ENCODE measurements around the gene RCBTB2.
A peak's percentile ranks its signal among the peaks of the same experiment; 100 is the strongest.
"Not testable (repeated sequence)": the region's sequence is repeated elsewhere in the genome, so short reads cannot be mapped to it uniquely, and the experiment has no call there.

Gene RCBTB2

DNA sequence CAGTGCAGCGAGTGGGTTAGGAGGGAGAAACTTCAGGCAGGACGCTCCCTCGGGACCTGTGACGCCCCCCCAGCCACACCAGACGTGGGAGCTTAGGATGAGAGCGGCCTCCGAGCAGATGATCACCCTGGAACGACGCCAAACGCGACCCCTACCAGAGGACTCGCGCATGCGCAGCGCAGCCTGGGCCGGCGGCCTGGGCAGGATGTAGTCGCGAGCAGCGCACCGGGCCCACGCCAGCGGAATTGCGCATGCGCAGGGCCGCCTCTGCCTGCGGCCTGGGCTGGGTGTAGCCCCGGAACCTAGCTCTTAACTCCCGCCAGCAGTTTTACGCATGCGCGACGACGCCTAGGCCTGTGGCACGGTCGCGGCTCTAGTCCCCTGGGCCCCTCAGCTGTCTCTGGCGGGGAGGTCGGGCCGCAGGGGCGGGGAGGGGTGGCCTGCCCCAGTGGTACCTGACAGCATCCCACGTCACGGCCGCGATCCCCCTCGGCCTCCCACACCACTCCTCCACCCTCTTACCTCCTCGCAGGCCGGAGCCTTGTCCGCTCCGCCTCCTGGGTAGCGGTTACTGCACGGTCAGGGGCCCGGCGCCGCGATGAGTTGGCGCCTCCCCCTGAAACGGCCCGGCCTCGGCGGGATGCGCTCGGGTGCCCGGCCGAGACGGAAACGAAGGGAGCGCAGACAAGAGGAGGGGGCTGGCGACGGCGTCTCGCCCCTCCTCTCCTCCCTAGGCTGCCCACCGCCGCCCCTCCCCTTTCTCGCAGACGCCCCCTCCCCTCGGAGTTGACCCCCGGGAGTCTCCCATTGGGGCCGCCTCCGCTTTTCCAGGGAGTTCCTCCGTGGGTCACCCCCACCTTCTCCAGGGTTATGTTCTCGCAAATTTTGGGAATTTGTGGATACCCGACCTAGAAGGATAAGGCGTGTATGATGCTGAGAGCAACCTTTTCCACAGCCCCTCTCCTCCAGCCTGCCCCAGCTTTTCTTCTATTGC, at the start of gene RCBTB2:
Gene RCBTB2, minus strand, starts transcription at position 575 of the 994 bp plus-strand sequence. CDS start 11,141 bp downstream, outside the sequence.
- peak; percentile 65 for DNase-seq

DNA sequence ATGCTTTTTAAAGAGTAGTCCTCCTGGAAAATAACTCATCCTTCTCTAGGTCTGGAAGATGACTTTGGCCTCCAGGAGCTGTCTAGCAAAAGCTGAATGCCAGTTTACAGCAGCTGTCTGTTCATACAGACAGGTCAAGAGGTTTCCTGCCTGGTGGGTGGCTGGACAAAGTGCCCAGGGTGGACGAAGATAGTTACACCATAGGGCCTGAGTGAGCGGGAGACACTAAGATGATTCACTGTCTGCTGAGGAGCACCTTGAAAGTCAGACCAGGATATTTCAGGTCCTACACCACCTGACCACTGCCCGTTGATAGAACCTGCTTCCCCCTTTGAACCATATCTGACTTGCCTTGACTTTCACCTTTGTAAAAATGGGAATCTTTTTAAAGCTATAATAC, 49.2 kb upstream of the RCBTB2 start:
- DNase-seq: no peak

GRCh38 chr13:48580896-48581295, 48.0 kb upstream of the RCBTB2 start:
- no peak for DNase-seq

DNA sequence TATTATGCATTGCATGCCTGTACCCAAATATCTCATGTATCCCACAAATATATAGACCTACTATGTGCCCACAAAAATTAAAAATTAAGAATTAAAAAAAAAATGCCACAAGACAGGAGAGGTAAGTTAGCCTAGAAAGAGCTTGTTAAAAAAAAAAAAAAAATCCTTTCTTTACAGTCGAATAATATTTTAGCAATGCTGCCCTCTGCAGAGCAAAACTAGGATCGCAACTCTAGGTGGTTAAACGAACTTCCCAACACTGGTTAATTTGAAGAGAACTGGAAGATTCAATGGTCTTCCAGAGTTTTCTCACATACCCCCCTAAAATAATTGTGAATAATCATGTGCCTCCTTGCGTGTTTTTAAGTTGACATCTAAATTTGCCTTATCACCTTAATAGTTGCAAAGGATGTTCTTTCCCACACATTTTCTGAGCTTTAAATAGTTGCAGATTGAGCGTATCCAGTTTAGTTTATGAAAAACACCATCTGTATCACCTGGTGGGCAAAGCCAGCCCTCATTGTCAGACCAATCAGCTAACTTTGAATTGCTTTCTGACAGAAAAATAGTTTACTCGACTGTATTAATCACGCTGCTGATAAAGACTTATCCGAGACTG, 47.4 kb upstream of the RCBTB2 start:
- peak; percentile 24 for DNase-seq

- DNase-seq: not testable (repeated sequence)
These were observed 47.0 kb upstream of the RCBTB2 start for GRCh38 chr13:48579919-48580180.

DNA sequence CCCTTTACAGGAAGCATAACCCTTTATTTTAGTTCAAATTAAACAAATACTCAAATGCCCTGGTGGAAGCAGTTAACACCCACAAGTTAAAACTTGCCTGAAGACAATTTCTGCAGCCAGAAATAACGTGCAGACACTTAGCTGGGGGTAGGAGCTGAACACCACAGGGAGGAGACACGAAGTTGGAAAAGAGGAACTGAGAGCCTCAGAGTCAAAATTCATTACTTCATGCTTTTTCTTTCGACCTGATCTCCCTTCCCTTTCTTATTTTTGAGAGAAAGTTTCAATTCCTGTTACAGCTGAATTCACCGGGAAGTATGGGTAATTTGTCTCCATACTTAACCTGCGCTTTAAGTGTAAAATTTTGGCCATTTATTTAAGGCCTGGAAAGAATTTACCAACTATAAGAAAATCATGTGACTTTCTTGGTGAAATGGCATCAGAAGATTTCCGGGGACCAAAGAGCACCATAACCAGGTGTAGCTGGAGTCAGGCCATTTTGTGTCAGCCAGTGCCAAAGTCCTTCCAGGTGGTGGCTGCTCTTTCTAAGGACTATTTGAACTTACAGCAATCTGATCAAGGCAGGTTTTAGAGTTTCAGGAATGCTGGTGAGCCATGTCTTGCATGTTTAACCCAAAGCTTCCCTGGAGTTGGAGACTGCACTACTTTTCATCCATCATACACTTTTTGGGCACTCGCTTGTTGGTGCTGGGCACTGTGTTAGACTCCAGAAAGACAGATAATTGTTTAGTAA, 46.5 kb upstream of the RCBTB2 start:
- DNase-seq: no peak

DNA sequence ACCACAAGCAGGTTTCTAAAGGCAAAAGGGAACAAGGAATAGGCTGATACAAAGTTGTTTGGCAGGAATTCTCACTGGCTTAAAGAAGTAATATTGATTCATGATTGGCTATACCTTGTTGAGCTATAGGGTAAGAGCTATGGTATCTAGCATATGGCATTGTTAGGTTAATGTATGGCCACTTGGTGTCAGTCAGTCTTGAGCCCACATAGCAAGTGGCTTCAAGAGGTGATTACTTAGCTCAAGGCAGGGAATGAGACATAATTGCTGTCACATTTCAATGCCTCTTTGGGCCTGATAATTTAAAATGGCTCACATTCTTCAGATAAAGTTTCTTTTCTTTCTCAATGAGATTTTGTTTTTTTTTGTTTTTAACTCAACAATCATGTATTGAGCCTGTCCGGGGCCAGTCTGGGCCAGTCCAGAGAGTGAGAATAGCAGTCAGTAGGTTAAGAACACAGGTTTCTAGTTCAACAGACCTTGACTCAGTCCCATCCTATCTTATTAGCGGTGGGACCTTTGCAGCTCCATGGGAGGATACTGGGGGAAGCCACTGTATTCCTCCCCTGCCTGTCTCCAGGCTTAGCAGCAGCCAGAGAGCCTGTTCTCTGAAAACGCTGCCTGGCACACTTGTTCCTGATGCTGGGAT, 45.8 kb upstream of the RCBTB2 start:
- DNase-seq: no peak

- no peak for DNase-seq
These were observed 43.6 kb upstream of the RCBTB2 start for GRCh38 chr13:48576448-48577010.

DNA sequence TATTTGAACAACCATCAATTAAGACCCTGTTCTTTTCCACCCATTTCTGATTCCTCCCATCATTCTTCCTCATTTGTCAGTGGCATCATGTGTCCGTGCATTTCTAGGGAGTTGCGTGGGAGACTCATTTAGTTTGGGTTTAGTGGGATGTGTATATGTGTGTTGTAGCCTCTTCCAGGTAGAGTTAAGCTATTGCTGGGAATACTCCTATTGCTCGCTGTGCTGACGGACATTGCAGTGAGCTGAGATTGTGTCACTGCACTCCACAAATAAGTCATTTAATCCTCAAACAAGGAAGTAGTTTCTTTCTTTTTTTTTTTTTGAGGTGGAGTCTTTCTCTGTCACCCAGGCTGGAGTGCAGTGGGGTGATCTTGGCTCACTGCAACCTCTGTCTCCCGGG, 42.2 kb upstream of the RCBTB2 start:
- DNase-seq: no peak

- no peak for DNase-seq
These were observed 41.3 kb upstream of the RCBTB2 start for GRCh38 chr13:48574041-48574796.

- no peak for DNase-seq
These were observed 40.5 kb upstream of the RCBTB2 start for GRCh38 chr13:48573213-48574007.

- DNase-seq: no peak
These were observed 38.4 kb upstream of the RCBTB2 start for GRCh38 chr13:48571126-48571913.

GRCh38 chr13:48570216-48570828, 37.4 kb upstream of the RCBTB2 start:
- no peak for DNase-seq

DNA sequence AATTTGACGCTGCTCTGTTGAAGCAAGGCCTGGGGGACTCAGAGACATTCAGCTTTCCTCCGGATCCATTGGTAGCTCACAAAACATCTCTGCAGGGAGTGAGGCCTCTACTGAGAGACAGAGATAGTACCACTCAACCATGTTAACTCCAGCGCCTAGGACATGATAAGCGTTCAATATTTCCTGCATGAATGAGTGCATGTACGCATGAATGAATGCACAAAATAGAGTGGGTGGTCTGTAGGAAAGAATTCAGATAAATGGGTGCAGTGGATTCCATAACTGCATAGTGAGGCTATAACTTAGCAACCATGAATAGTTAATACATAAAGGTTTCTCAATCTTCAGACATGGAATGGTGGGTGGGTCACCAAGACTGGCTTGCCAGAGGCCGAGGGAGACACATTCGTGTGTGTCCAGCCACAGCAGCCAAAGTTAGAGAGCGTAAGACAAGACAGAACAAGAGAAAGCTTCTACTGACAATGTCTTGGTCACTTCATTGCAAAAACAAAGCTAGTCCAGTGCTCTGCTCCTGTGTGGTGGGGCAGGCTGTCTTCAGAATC, 36.3 kb upstream of the RCBTB2 start:
- DNase-seq: no peak

DNA sequence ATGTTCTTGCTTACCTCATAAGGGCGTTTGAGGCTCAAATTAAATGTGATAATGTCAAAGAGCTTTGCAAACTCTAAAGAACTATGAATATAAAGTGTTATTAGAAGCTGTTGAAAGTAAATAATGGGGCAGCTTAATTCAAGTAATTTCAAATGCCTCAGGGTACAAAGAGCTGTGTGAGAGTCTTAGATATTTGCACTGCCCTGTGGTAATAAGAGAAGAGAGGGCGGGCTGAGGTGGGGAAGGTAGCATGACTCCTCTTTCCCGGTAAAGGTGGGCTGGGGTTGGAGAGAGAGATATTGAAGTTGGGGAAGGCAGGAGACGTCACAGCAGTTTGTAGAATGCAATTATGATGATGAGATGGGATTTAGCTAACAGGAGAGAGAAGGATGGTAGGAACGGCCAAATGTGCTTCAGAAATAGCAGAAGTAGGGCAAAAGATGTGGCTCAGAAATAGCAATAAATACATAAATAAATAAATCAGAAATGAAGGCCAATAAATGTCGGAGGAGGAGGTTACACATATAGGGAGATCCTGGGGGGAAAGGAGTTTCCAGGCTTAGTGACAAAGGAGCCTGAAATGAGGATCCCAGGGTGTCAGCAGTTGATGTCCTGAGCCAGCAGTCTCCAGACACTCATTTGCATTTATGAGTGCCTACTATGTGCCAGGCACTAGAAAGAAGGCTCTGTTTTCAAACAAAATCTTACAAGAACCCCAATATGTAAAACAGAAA, 35.7 kb upstream of the RCBTB2 start:
- DNase-seq: no peak

- no peak for DNase-seq
These were observed 34.9 kb upstream of the RCBTB2 start for GRCh38 chr13:48567515-48568369.

- DNase-seq: no peak
These were observed 31.2 kb upstream of the RCBTB2 start for GRCh38 chr13:48564056-48564455.

- no peak for DNase-seq
These were observed 30.7 kb upstream of the RCBTB2 start for GRCh38 chr13:48563626-48564025.
